ENCODE measurements around the gene SYT17. TPM values are rescaled to one million over a fixed set of nuclear protein-coding genes. Genes with fewer than 3 reads are reported as not detected.

The SYT17 gene
- polyA plus RNA-seq, 4 donors: 1.8 to 7.1 (median 3.3) TPM

DNA sequence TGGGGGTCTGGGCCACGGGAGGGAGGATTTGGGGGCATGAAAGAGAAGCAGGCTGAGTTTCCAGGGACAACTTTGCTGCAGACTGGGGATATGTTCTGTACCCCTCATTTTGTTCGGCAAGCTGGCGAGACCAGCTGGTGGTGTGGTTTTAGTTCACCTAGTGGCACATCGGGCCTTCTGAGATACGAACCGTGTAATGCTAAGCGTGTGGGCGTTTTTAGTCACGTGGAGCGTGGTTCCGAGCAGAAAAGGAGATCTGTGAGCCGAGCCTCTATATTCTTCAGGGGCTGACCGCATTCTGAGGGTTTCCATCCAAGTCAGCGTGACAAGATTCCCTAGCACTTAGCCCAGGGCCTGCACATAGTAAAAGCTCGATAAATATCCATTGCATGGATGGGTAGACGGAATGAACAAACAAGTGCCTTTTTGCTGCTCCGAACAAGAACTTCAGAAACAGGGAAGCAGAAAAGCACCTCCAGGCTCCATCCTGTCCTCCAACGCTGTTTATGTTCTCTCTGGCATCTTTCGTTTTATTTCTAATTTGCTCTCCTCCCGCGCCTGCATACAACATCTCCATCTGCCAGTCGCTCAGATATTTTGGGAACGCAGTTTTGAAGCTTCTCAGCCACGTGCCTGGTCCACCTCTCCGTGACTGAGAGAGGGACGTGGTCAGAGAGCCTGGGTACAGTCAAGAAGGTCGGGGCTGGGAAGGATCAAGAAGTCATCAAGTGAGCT is 5.8 kb downstream of the SYT17 start:
- DNase-seq (no peak), FAIRE-seq (no peak)
- H3K9me3 ChIP-seq (ENCODE audit: control insufficient read depth in 2 of 2, insufficient read depth in 1 of 2, low read depth in 1 of 2, low read length in 1 of 2): no peaks in the 10 kb centered on the region
- H3K36me3 ChIP-seq (ENCODE audit: control insufficient read depth in 3 of 3, insufficient read depth in 2 of 3, low read depth in 1 of 3, low read length in 3 of 3): peaks cover 0 to 4% (median 0%) of the 10 kb centered on the region in 3 donors
- 87 to 91% (median 88%) methylated on average over 27 of the region's 27 CpGs for WGBS, 3 donors
- no peaks in the 10 kb centered on the region for H3K27me3 ChIP-seq (ENCODE audit: control insufficient read depth in 3 of 3, insufficient read depth in 3 of 3, low read length in 3 of 3)
- no peaks in the 10 kb centered on the region for H3K4me1 ChIP-seq (ENCODE audit: control insufficient read depth in 3 of 3, insufficient read depth in 2 of 3, low read depth in 1 of 3, low read length in 2 of 3)
- H3K4me3 ChIP-seq (ENCODE audit: low read depth in 1 of 3, low read length in 3 of 3): no peak overlapping the region
- no peak overlapping the region for H3K27ac ChIP-seq (ENCODE audit: low read depth in 1 of 3, low read length in 2 of 3)

DNA sequence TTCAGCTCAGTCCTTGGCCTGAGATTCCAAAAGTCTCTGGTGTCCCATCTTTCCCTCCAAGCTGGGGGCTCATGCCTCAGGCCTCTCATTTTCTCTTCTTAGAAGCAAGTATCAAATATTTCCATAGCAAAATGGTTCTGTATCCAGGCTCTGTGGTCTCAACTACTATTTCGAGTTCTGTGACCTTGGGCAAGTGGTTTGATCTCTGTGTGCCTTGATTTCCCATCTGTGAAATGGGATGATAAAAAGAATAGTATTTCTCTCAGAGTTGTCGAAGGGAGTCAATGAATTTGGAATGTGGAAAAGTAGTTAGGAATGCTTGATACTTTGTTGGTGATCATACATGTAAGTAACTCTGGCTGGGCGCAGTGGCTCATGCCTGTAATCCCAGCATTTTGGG is 6.4 kb downstream of the SYT17 start:
- H3K4me1 ChIP-seq (ENCODE audit: control insufficient read depth in 3 of 3, insufficient read depth in 2 of 3, low read depth in 1 of 3, low read length in 2 of 3): no peaks in the 10 kb centered on the region
- H3K36me3 ChIP-seq (ENCODE audit: control insufficient read depth in 3 of 3, insufficient read depth in 2 of 3, low read depth in 1 of 3, low read length in 3 of 3): peaks cover 0 to 4% (median 0%) of the 10 kb centered on the region in 3 donors
- H3K9me3 ChIP-seq (ENCODE audit: control insufficient read depth in 2 of 2, insufficient read depth in 1 of 2, low read depth in 1 of 2, low read length in 1 of 2): no peaks in the 10 kb centered on the region
- WGBS, 3 donors: 89 to 93% (median 89%) methylated on average over 3 of the region's 3 CpGs
- H3K27me3 ChIP-seq (ENCODE audit: control insufficient read depth in 3 of 3, insufficient read depth in 3 of 3, low read length in 3 of 3): no peaks in the 10 kb centered on the region
- DNase-seq (no peak), FAIRE-seq (no peak)
- H3K27ac ChIP-seq (ENCODE audit: low read depth in 1 of 3, low read length in 2 of 3): no peak overlapping the region
- no peak overlapping the region for H3K4me3 ChIP-seq (ENCODE audit: low read depth in 1 of 3, low read length in 3 of 3)

DNA sequence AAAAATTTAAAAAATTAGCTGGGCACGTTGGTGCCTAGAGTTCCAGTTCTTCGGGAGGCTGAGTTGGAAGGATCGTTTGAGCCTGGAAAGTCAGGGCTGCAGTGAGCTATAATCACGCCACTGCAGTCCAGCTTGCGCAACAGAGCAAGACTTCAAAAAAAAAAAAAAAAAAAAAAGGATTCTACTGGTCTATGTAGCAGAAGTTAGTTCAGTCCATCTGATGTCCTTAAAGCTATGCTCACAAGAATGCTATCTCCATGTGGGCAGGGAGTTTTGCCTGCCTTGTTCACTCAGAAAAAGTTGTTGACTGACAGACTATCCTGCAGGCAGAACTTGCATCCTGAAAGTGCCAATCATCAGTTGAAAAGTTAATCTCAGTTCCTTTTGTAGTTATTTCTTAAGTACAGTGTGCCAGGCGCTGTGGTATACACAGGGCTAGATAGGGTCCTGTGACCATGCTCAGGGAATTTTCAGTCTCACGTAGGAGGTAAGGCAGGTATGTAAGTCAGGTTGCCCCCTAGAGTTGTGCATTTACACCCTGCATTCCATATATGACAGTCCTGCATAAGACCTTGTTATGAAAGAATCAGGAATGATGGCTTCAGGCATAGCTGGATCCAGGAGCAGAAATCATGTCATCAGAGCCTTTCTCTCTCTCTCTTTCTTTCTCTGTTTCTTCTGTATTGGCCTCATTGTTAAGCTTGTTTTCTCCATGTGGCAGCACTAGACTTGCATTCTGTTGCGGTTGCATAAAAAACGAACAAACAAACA is 7.6 kb downstream of the SYT17 start:
- H3K4me1 ChIP-seq (ENCODE audit: control insufficient read depth in 3 of 3, insufficient read depth in 2 of 3, low read depth in 1 of 3, low read length in 2 of 3): no peaks in the 10 kb centered on the region
- H3K27ac ChIP-seq (ENCODE audit: low read depth in 1 of 3, low read length in 2 of 3): no peak overlapping the region
- FAIRE-seq: no peak
- H3K36me3 ChIP-seq (ENCODE audit: control insufficient read depth in 3 of 3, insufficient read depth in 2 of 3, low read depth in 1 of 3, low read length in 3 of 3): peaks cover 0 to 9% (median 0%) of the 10 kb centered on the region in 3 donors
- no peak overlapping the region for H3K4me3 ChIP-seq (ENCODE audit: low read depth in 1 of 3, low read length in 3 of 3)
- no peaks in the 10 kb centered on the region for H3K9me3 ChIP-seq (ENCODE audit: control insufficient read depth in 2 of 2, insufficient read depth in 1 of 2, low read depth in 1 of 2, low read length in 1 of 2)
- peak in 1 of 2 donors; percentile 43 for DNase-seq
- 71 to 77% (median 73%) methylated on average over 9 of the region's 9 CpGs for WGBS, 3 donors
- H3K27me3 ChIP-seq (ENCODE audit: control insufficient read depth in 3 of 3, insufficient read depth in 3 of 3, low read length in 3 of 3): no peaks in the 10 kb centered on the region

DNA sequence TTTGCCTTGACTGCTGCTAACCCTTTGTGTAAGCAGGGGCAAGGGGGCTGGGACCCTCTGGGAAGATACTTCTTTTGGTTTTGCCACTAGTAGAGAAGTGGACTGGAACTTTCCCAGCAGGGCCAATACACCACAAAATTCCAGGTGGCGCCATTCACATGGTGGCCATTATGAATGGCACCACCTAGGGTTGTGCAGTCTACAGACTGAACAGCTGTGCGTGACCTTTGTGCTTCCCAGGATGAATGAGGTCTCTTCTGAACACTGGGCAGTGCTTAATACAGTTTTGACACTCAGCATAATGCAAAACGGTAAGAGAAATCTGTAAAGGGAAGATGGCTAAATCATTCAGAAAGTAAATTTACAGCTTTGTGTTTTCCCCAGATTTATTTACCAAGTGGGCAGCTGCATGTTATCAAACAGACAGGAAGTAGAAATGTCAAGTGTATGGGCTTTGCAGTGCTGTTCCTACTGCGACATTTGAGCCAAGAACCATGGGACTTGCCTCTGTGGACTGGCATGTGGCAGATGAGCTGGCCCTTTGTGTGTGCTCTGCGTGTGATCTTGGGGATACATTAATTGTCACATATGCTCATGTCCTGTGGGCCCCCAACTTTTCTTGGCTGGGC is 9.2 kb downstream of the SYT17 start:
- no peak for FAIRE-seq
- Histone ChIP-seq H3K27me3 (ENCODE audit: control insufficient read depth in 3 of 3, insufficient read depth in 3 of 3, low read length in 3 of 3) (no peaks in the 10 kb centered on the region), H3K9me3 (ENCODE audit: control insufficient read depth in 2 of 2, insufficient read depth in 1 of 2, low read depth in 1 of 2, low read length in 1 of 2) (no peaks in the 10 kb centered on the region), H3K27ac (ENCODE audit: low read depth in 1 of 3, low read length in 2 of 3) (no peak overlapping the region), H3K4me3 (ENCODE audit: low read depth in 1 of 3, low read length in 3 of 3) (no peak overlapping the region), H3K4me1 (ENCODE audit: control insufficient read depth in 3 of 3, insufficient read depth in 2 of 3, low read depth in 1 of 3, low read length in 2 of 3) (no peaks in the 10 kb centered on the region), H3K36me3 (ENCODE audit: control insufficient read depth in 3 of 3, insufficient read depth in 2 of 3, low read depth in 1 of 3, low read length in 3 of 3) (peaks cover 0 to 13% (median 0%) of the 10 kb centered on the region in 3 donors)
- WGBS, 3 donors: 72 to 84% (median 73%) methylated on average over 5 of the region's 5 CpGs
- no peak for DNase-seq

DNA sequence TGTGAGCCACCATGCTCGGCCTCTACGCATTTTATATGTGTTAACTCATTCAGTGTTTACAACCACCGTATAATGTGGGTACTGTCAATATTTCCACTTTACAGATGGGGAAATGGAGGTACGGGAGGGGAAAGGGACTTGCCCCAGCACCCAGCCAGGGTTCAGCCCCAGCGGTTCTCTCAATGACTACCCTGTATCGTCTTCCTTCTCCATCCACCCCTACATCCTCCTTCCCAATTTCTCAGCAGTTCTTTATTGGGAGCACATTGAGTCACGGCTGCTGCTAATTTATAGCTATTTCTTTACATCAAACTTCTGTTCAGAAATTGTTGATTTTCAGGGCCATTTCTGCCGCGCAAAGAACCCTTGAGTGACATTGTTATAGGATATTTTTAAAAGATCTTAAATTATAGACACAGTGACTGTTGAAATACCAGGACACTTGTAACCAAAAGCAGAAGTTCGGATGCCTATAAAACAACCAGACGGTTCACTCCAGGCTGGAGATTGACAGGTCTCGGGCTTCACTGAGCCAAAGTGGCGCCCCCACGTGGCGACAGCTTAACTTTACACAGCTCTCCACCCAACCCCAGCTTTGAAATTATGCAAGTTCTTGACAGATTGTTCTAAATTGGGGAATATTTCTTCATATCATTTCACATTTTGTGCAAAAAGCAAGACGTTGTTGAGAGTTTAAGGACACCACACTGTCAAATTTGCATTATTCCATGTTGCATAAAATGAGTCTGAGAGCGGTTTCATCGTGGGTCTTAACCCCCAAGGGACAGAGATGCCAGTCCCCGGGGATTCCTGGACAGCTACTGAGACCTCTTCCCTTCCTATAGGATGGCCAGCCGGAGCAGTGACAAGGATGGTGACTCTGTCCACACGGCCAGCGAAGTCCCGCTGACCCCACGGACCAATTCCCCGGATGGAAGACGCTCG is 11.8 kb downstream of the SYT17 start:
- H3K27ac ChIP-seq (ENCODE audit: low read depth in 1 of 3, low read length in 2 of 3): no peak overlapping the region
- no peaks in the 10 kb centered on the region for H3K27me3 ChIP-seq (ENCODE audit: control insufficient read depth in 3 of 3, insufficient read depth in 3 of 3, low read length in 3 of 3)
- DNase-seq: peak; percentile 67 to 68
- peaks cover 0 to 19% (median 0%) of the 10 kb centered on the region in 3 donors for H3K36me3 ChIP-seq (ENCODE audit: control insufficient read depth in 3 of 3, insufficient read depth in 2 of 3, low read depth in 1 of 3, low read length in 3 of 3)
- no peaks in the 10 kb centered on the region for H3K9me3 ChIP-seq (ENCODE audit: control insufficient read depth in 2 of 2, insufficient read depth in 1 of 2, low read depth in 1 of 2, low read length in 1 of 2)
- H3K4me3 ChIP-seq (ENCODE audit: low read depth in 1 of 3, low read length in 3 of 3): no peak overlapping the region
- H3K4me1 ChIP-seq (ENCODE audit: control insufficient read depth in 3 of 3, insufficient read depth in 2 of 3, low read depth in 1 of 3, low read length in 2 of 3): peaks cover 0 to 3% (median 0%) of the 10 kb centered on the region in 3 donors
- FAIRE-seq: no peak
- WGBS, 3 donors: 65 to 69% (median 68%) methylated on average over 27 of the region's 27 CpGs

DNA sequence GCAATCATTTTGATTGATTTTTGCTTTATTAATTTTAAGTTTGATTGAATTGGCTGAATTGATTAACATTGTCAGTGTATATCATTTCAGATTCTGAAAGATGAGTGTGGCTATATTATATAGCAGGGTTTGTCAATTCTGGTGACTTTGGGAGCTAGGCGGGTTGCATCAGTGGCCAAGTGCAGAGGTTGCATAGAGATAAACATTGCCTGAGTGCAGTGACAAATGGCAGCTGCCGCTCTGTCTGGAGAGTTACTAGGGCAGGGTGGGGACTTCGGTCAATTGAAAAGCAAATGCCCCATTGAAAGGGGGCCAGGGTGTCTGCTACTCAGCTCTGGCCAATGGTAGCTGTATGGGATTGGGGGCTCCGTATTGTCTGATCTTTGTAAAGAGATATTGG is 12.7 kb downstream of the SYT17 start:
- Histone ChIP-seq H3K27me3 (ENCODE audit: control insufficient read depth in 3 of 3, insufficient read depth in 3 of 3, low read length in 3 of 3) (no peaks in the 10 kb centered on the region), H3K9me3 (ENCODE audit: control insufficient read depth in 2 of 2, insufficient read depth in 1 of 2, low read depth in 1 of 2, low read length in 1 of 2) (no peaks in the 10 kb centered on the region), H3K27ac (ENCODE audit: low read depth in 1 of 3, low read length in 2 of 3) (no peak overlapping the region), H3K36me3 (ENCODE audit: control insufficient read depth in 3 of 3, insufficient read depth in 2 of 3, low read depth in 1 of 3, low read length in 3 of 3) (peaks cover 0 to 27% (median 0%) of the 10 kb centered on the region in 3 donors), H3K4me3 (ENCODE audit: low read depth in 1 of 3, low read length in 3 of 3) (no peak overlapping the region), H3K4me1 (ENCODE audit: control insufficient read depth in 3 of 3, insufficient read depth in 2 of 3, low read depth in 1 of 3, low read length in 2 of 3) (peaks cover 0 to 3% (median 0%) of the 10 kb centered on the region in 3 donors)
- DNase-seq (no peak), FAIRE-seq (no peak)
- WGBS, 3 donors: 94 to 98% (median 95%) methylated on average over 4 of the region's 4 CpGs

DNA sequence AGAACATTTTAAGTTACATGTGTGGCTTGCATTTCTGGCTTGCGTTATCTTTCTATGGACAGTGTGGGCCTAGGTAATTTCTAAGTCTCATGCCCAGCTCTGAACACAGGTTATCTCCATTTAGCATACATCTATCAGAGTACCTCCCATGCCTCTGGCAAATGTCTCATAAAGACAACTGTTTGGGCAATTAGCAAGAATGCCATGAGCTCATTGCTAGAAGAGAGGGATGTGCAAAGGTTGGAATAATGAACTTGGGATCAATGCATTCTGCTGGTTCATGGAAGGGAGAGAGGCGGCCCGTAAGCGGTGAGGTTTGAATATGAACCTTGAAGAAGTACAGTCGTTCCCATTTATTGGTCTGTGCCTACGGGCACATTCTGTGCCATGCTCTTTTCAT is 14.4 kb downstream of the SYT17 start:
- no peak for DNase-seq
- no peak for FAIRE-seq
- H3K4me3 ChIP-seq (ENCODE audit: low read depth in 1 of 3, low read length in 3 of 3): no peak overlapping the region
- no peaks in the 10 kb centered on the region for H3K27me3 ChIP-seq (ENCODE audit: control insufficient read depth in 3 of 3, insufficient read depth in 3 of 3, low read length in 3 of 3)
- 83 to 95% (median 93%) methylated on average over 6 of the region's 6 CpGs for WGBS, 3 donors
- H3K27ac ChIP-seq (ENCODE audit: low read depth in 1 of 3, low read length in 2 of 3): no peak overlapping the region
- no peaks in the 10 kb centered on the region for H3K9me3 ChIP-seq (ENCODE audit: control insufficient read depth in 2 of 2, insufficient read depth in 1 of 2, low read depth in 1 of 2, low read length in 1 of 2)
- H3K36me3 ChIP-seq (ENCODE audit: control insufficient read depth in 3 of 3, insufficient read depth in 2 of 3, low read depth in 1 of 3, low read length in 3 of 3): peaks cover 0 to 30% (median 0%) of the 10 kb centered on the region in 3 donors
- H3K4me1 ChIP-seq (ENCODE audit: control insufficient read depth in 3 of 3, insufficient read depth in 2 of 3, low read depth in 1 of 3, low read length in 2 of 3): peaks cover 0 to 3% (median 0%) of the 10 kb centered on the region in 3 donors
